GM13976 (cell line): ENCODE data around the gene CHURC1.

ENCODE experiments used
- DNase-seq: peaks from one replicate; pipeline ENCODE4 v3.0.0; 2012; ENCODE audit warnings: low spot score
- CTCF ChIP-seq: IDR thresholded peaks from 2 replicates; pipeline ENCODE4 v1.5.1; 2012; ENCODE audit warnings: borderline replicate concordance, mild to moderate bottlenecking; ENCODE audit not compliant: insufficient read depth; ENCODE audit errors: extremely low read depth, missing control alignments, control extremely low read depth
- in situ Hi-C: fragments of 300-500 bp; cut with MboI; formaldehyde crosslinking; loops from one replicate; pipeline ENCODE4 v1.12.0; 2022; ENCODE audit warnings: low sequenced_read_pairs, mixed read lengths, inconsistent platforms; ENCODE audit not compliant: unreplicated experiment

Gene CHURC1

GRCh38 chr14:64960762-64961276 is 46.6 kb downstream of the CHURC1 start:
- no peak for TF ChIP-seq CTCF
- in situ Hi-C loops: no loop called here
- no peak for DNase-seq

- in situ Hi-C loops: no loop called here
- DNase-seq: no peak
- TF ChIP-seq CTCF: no peak
Measured at GRCh38 chr14:64963611-64964010, 49.4 kb downstream of the CHURC1 start.

- no peak for DNase-seq
- no peak for TF ChIP-seq CTCF
- in situ Hi-C loops: no loop called here
Measured at GRCh38 chr14:64965356-64966000, 51.2 kb downstream of the CHURC1 start.

GRCh38 chr14:64966976-64967375 is 52.7 kb downstream of the CHURC1 start:
- in situ Hi-C loops: no loop called here
- TF ChIP-seq CTCF: no peak
- no peak for DNase-seq

- DNase-seq: no peak
- in situ Hi-C loops: no loop called here
- no peak for TF ChIP-seq CTCF
Measured at GRCh38 chr14:64968167-64968566, 53.9 kb downstream of the CHURC1 start.

GRCh38 chr14:64968651-64969050 is 54.4 kb downstream of the CHURC1 start:
- no peak for DNase-seq
- in situ Hi-C loops: no loop called here
- TF ChIP-seq CTCF: no peak
